Measurements from ENCODE around the gene CD37.
"Not testable (repeated sequence)": the region's sequence is repeated elsewhere in the genome, so short reads cannot be mapped to it uniquely, and the experiment has no call there.

CD37 gene

GRCh38 chr19:49328741-49329140, 6.5 kb upstream of the CD37 start:
- WGBS, 2 experiments: 92 to 96% methylated on average over 2 of the region's 2 CpGs
- Histone ChIP-seq H3K9me3 (ENCODE audit: control insufficient read depth, low read length) (no peaks in the 10 kb centered on the region), H3K4me1 (ENCODE audit: control insufficient read depth, insufficient read depth, low read length) (no peaks in the 10 kb centered on the region), H3K27ac (ENCODE audit: insufficient read depth, low read depth, low read length, poor library complexity, severe bottlenecking) (no peak overlapping the region), H3K4me3 (ENCODE audit: insufficient read depth, low read depth, low read length) (no peak overlapping the region), H3K36me3 (ENCODE audit: control insufficient read depth, insufficient read depth, low read length) (peaks cover 9% of the 10 kb centered on the region), H3K27me3 (ENCODE audit: control insufficient read depth, insufficient read depth, low read length, poor library complexity, severe bottlenecking) (no peaks in the 10 kb centered on the region)

GRCh38 chr19:49331187-49331586, 4.0 kb upstream of the CD37 start:
- H3K27me3 ChIP-seq (ENCODE audit: control insufficient read depth, insufficient read depth, low read length, poor library complexity, severe bottlenecking); H3K9me3 ChIP-seq (ENCODE audit: control insufficient read depth, low read length); H3K4me3 ChIP-seq (ENCODE audit: insufficient read depth, low read depth, low read length); H3K36me3 ChIP-seq (ENCODE audit: control insufficient read depth, insufficient read depth, low read length); H3K27ac ChIP-seq (ENCODE audit: insufficient read depth, low read depth, low read length, poor library complexity, severe bottlenecking); H3K4me1 ChIP-seq (ENCODE audit: control insufficient read depth, insufficient read depth, low read length): not testable (repeated sequence)
- 88 to 90% methylated on average over 3 to 4 of the region's 4 CpGs for WGBS, 2 experiments

- Histone ChIP-seq H3K4me1 (ENCODE audit: control insufficient read depth, insufficient read depth, low read length) (no peaks in the 10 kb centered on the region), H3K27ac (ENCODE audit: insufficient read depth, low read depth, low read length, poor library complexity, severe bottlenecking) (no peak overlapping the region), H3K27me3 (ENCODE audit: control insufficient read depth, insufficient read depth, low read length, poor library complexity, severe bottlenecking) (no peaks in the 10 kb centered on the region), H3K9me3 (ENCODE audit: control insufficient read depth, low read length) (no peaks in the 10 kb centered on the region), H3K36me3 (ENCODE audit: control insufficient read depth, insufficient read depth, low read length) (peaks cover 9% of the 10 kb centered on the region), H3K4me3 (ENCODE audit: insufficient read depth, low read depth, low read length) (no peak overlapping the region)
- WGBS, 2 experiments: 79 to 83% methylated on average over 2 of the region's 2 CpGs
Measured at GRCh38 chr19:49331616-49332055, 3.6 kb upstream of the CD37 start.

GRCh38 chr19:49332691-49333417, 2.4 kb upstream of the CD37 start:
- 95 to 96% methylated on average over 12 to 13 of the region's 13 CpGs for WGBS, 2 experiments
- H3K27me3 ChIP-seq (ENCODE audit: control insufficient read depth, insufficient read depth, low read length, poor library complexity, severe bottlenecking); H3K4me3 ChIP-seq (ENCODE audit: insufficient read depth, low read depth, low read length); H3K27ac ChIP-seq (ENCODE audit: insufficient read depth, low read depth, low read length, poor library complexity, severe bottlenecking); H3K9me3 ChIP-seq (ENCODE audit: control insufficient read depth, low read length); H3K36me3 ChIP-seq (ENCODE audit: control insufficient read depth, insufficient read depth, low read length); H3K4me1 ChIP-seq (ENCODE audit: control insufficient read depth, insufficient read depth, low read length): not testable (repeated sequence)

GRCh38 chr19:49333418-49333805, 1.8 kb upstream of the CD37 start:
- no peak overlapping the region for H3K4me3 ChIP-seq (ENCODE audit: insufficient read depth, low read depth, low read length)
- 85 to 92% methylated on average over 3 of the region's 3 CpGs for WGBS, 2 experiments
- H3K9me3 ChIP-seq (ENCODE audit: control insufficient read depth, low read length): no peaks in the 10 kb centered on the region
- H3K36me3 ChIP-seq (ENCODE audit: control insufficient read depth, insufficient read depth, low read length): peaks cover 9% of the 10 kb centered on the region
- H3K4me1 ChIP-seq (ENCODE audit: control insufficient read depth, insufficient read depth, low read length): peaks cover 11% of the 10 kb centered on the region
- no peak overlapping the region for H3K27ac ChIP-seq (ENCODE audit: insufficient read depth, low read depth, low read length, poor library complexity, severe bottlenecking)
- peaks cover 9% of the 10 kb centered on the region for H3K27me3 ChIP-seq (ENCODE audit: control insufficient read depth, insufficient read depth, low read length, poor library complexity, severe bottlenecking)

GRCh38 chr19:49333811-49334288, 1.4 kb upstream of the CD37 start:
- Histone ChIP-seq H3K36me3 (ENCODE audit: control insufficient read depth, insufficient read depth, low read length) (peaks cover 9% of the 10 kb centered on the region), H3K27ac (ENCODE audit: insufficient read depth, low read depth, low read length, poor library complexity, severe bottlenecking) (no peak overlapping the region)
- WGBS, 2 experiments: 78 to 85% methylated on average over 8 of the region's 8 CpGs

GRCh38 chr19:49335784-49336481, 727 bp downstream of the CD37 start:
- peaks cover 5% of the 10 kb centered on the region for H3K36me3 ChIP-seq (ENCODE audit: control insufficient read depth, insufficient read depth, low read length)
- WGBS, 2 experiments: 95% methylated on average over 13 of the region's 14 CpGs
- no peaks in the 10 kb centered on the region for H3K9me3 ChIP-seq (ENCODE audit: control insufficient read depth, low read length)
- H3K27ac ChIP-seq (ENCODE audit: insufficient read depth, low read depth, low read length, poor library complexity, severe bottlenecking): no peak overlapping the region
- H3K4me1 ChIP-seq (ENCODE audit: control insufficient read depth, insufficient read depth, low read length): peaks cover 13% of the 10 kb centered on the region
- no peak overlapping the region for H3K4me3 ChIP-seq (ENCODE audit: insufficient read depth, low read depth, low read length)
- H3K27me3 ChIP-seq (ENCODE audit: control insufficient read depth, insufficient read depth, low read length, poor library complexity, severe bottlenecking): peaks cover 11% of the 10 kb centered on the region

More at GRCh38 chr19:49333811-49334288, 1.4 kb upstream of the CD37 start:
- H3K9me3 ChIP-seq (ENCODE audit: control insufficient read depth, low read length): no peaks in the 10 kb centered on the region
- H3K4me1 ChIP-seq (ENCODE audit: control insufficient read depth, insufficient read depth, low read length): peaks cover 13% of the 10 kb centered on the region
- peaks cover 11% of the 10 kb centered on the region for H3K27me3 ChIP-seq (ENCODE audit: control insufficient read depth, insufficient read depth, low read length, poor library complexity, severe bottlenecking)
- H3K4me3 ChIP-seq (ENCODE audit: insufficient read depth, low read depth, low read length): no peak overlapping the region

- Histone ChIP-seq H3K4me3 (ENCODE audit: insufficient read depth, low read depth, low read length) (no peak overlapping the region), H3K36me3 (ENCODE audit: control insufficient read depth, insufficient read depth, low read length) (peaks cover 11% of the 10 kb centered on the region), H3K9me3 (ENCODE audit: control insufficient read depth, low read length) (no peaks in the 10 kb centered on the region), H3K27me3 (ENCODE audit: control insufficient read depth, insufficient read depth, low read length, poor library complexity, severe bottlenecking) (peaks cover 11% of the 10 kb centered on the region), H3K4me1 (ENCODE audit: control insufficient read depth, insufficient read depth, low read length) (peaks cover 13% of the 10 kb centered on the region), H3K27ac (ENCODE audit: insufficient read depth, low read depth, low read length, poor library complexity, severe bottlenecking) (no peak overlapping the region)
- 94 to 95% methylated on average over 10 of the region's 10 CpGs for WGBS, 2 experiments
Measured at GRCh38 chr19:49336482-49337266, 1.5 kb downstream of the CD37 start.

GRCh38 chr19:49337267-49338022, 2.2 kb downstream of the CD37 start:
- Histone ChIP-seq H3K4me3 (ENCODE audit: insufficient read depth, low read depth, low read length) (no peak overlapping the region), H3K36me3 (ENCODE audit: control insufficient read depth, insufficient read depth, low read length) (peaks cover 17% of the 10 kb centered on the region), H3K4me1 (ENCODE audit: control insufficient read depth, insufficient read depth, low read length) (peaks cover 13% of the 10 kb centered on the region), H3K9me3 (ENCODE audit: control insufficient read depth, low read length) (no peaks in the 10 kb centered on the region), H3K27ac (ENCODE audit: insufficient read depth, low read depth, low read length, poor library complexity, severe bottlenecking) (no peak overlapping the region), H3K27me3 (ENCODE audit: control insufficient read depth, insufficient read depth, low read length, poor library complexity, severe bottlenecking) (peaks cover 11% of the 10 kb centered on the region)
- WGBS, 2 experiments: 47 to 51% methylated on average over 19 of the region's 19 CpGs
